CD8-positive, alpha-beta memory T cell (primary cell): Measurements from ENCODE around the gene KAT6B. TPM values are rescaled to one million over a fixed set of nuclear protein-coding genes. Genes with fewer than 3 reads are reported as not detected.

ENCODE experiments used
- CTCF ChIA-PET: fragments of 350-600 bp; sonication (Branson Sonifier 250); formaldehyde crosslinking; loops from one replicate; lab custom pipeline; 2021; ENCODE audit warnings: antibody characterized with exemption; lab: Charles Lee
- POLR2A ChIA-PET: fragments of 350-600 bp; sonication (Branson Sonifier 250); formaldehyde crosslinking; loops from one replicate; lab custom pipeline; 2021; ENCODE audit warnings: antibody characterized with exemption; lab: Charles Lee
- DNase-seq, 5 donors: peaks; one replicate each; pipeline versions ENCODE4 v3.0.0 to v3.0.0-alpha.2; 2020 to 2022; ENCODE audit warnings: mixed read lengths in 1 of 5
- H3K27ac ChIP-seq: one replicate; pipeline ENCODE4 v1.7.0; 2013; ENCODE audit warnings: low read depth, mild to moderate bottlenecking, low read length, moderate library complexity
- H3K27me3 ChIP-seq: 2 replicates; pipeline ENCODE4 v1.7.0; 2013; ENCODE audit warnings: low read length, mild to moderate bottlenecking; ENCODE audit not compliant: insufficient read depth, poor library complexity, severe bottlenecking
- H3K36me3 ChIP-seq: 2 replicates; pipeline ENCODE4 v1.7.0; 2013; ENCODE audit warnings: mild to moderate bottlenecking, low read length, moderate library complexity; ENCODE audit not compliant: insufficient read depth
- H3K4me1 ChIP-seq: 2 replicates; pipeline ENCODE4 v1.7.0; 2013; ENCODE audit warnings: mild to moderate bottlenecking, low read length, moderate library complexity; ENCODE audit not compliant: insufficient read depth
- H3K4me3 ChIP-seq: 2 replicates; pipeline ENCODE4 v1.7.0; 2013; ENCODE audit warnings: mild to moderate bottlenecking, low read length
- H3K9me3 ChIP-seq: 2 replicates; pipeline ENCODE4 v1.7.0; 2013; ENCODE audit warnings: mild to moderate bottlenecking, low read length
- H3K27ac Mint-ChIP-seq, 8 donors: one replicate each; pipeline ENCODE4 v1.8.0; 2020 to 2021; ENCODE audit warnings: mixed read lengths in 8 of 8, mild to moderate bottlenecking in 6 of 8, inconsistent platforms in 3 of 8, moderate library complexity in 3 of 8
- H3K27me3 Mint-ChIP-seq, 2 donors: one replicate each; pipeline ENCODE4 v1.8.0; 2020 to 2021; ENCODE audit warnings: mixed read lengths in 2 of 2, mild to moderate bottlenecking in 1 of 2, moderate library complexity in 1 of 2
- H3K36me3 Mint-ChIP-seq, 3 donors: one replicate each; pipeline ENCODE4 v1.8.0; 2020 to 2021; ENCODE audit warnings: mixed read lengths in 3 of 3, inconsistent platforms in 1 of 3, mild to moderate bottlenecking in 1 of 3
- H3K4me1 Mint-ChIP-seq, 3 donors: one replicate each; pipeline ENCODE4 v1.8.0; 2020 to 2021; ENCODE audit warnings: mixed read lengths in 3 of 3, inconsistent platforms in 1 of 3, mild to moderate bottlenecking in 1 of 3
- H3K4me3 Mint-ChIP-seq, 7 donors: one replicate each; pipeline ENCODE4 v1.8.0; 2020 to 2021; ENCODE audit warnings: mixed read lengths in 7 of 7, mild to moderate bottlenecking in 6 of 7, moderate library complexity in 4 of 7, inconsistent platforms in 2 of 7
- H3K9me3 Mint-ChIP-seq, 5 donors: one replicate each; pipeline ENCODE4 v1.8.0; 2020 to 2022; ENCODE audit warnings: mixed read lengths in 5 of 5, mild to moderate bottlenecking in 3 of 5, moderate library complexity in 2 of 5, inconsistent platforms in 1 of 5
- polyA plus RNA-seq: library from polyadenylated mRNA; unstranded; fragments of 300-500 nt; fragmentation: Illumina TruSeq; gene quantifications from one replicate; pipeline ENCODE4 v1.2.3, GENCODE V29; 2021
- total RNA-seq, 2 experiments: library from RNA; stranded (reverse); gene quantifications; one replicate each; pipeline ENCODE4 v1.2.3, GENCODE V29; 2021

KAT6B gene
- total and polyA plus RNA-seq, 3 experiments from 2014 or later, result 21.8 to 32.8 (median 23.6) TPM

- Histone ChIP-seq H3K4me1 (peaks cover 16% of the 10 kb centered on the region), H3K27me3 (no peaks in the 10 kb centered on the region), H3K9me3 (no peaks in the 10 kb centered on the region), H3K36me3 (peaks cover 9% of the 10 kb centered on the region), H3K4me3 (no peak overlapping the region), H3K27ac (no peak overlapping the region)
- Mint-ChIP-seq H3K4me1 (peaks cover 27 to 37% (median 29%) of the 10 kb centered on the region in 3 donors), H3K27ac (peak overlapping the region in 3 of 8 donors; percentile 8 to 38 (median 24)), H3K36me3 (peaks cover 11 to 67% (median 21%) of the 10 kb centered on the region in 3 donors), H3K27me3 (peaks cover 0 to 3% of the 10 kb centered on the region in 2 donors), H3K9me3 (no peaks in the 10 kb centered on the region), H3K4me3 (peak overlapping the region in 1 of 7 donors; percentile 35)
- no peak for DNase-seq
- CTCF ChIA-PET, result no interaction called here
- POLR2A ChIA-PET, result interaction anchor here (0.6 kb wide), 1 partner anchor 9 kb away, joined by 3 read pairs; no protein-coding TSS in a partner anchor
Observed at GRCh38 chr10:74976565-74976964, 150.2 kb downstream of the KAT6B start.

DNA sequence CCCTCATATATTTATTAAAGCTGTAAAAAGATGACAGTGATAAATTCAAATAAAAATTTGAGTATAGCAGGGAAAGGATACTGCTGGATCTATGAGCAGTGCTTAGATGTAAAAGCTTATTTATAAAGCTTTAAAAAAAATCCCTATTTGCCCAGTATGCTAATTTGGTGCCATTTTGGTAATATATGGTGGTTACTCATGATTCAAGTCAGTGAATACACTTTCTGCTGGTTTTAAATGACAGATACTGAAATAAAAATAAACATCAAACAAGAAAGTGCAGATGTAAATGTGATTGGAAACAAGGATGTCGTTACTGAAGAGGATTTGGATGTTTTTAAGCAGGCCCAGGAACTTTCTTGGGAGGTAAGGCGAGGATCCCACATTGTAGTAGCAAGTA lies 150.7 kb downstream of the KAT6B start:
- Histone ChIP-seq H3K4me3 (no peak overlapping the region), H3K4me1 (peaks cover 16% of the 10 kb centered on the region), H3K27me3 (no peaks in the 10 kb centered on the region), H3K36me3 (peaks cover 10% of the 10 kb centered on the region), H3K27ac (no peak overlapping the region), H3K9me3 (no peaks in the 10 kb centered on the region)
- CTCF ChIA-PET, result no interaction called here
- Mint-ChIP-seq H3K27ac (peak overlapping the region in 3 of 8 donors; percentile 8 to 84 (median 61)), H3K4me1 (peaks cover 27 to 38% (median 29%) of the 10 kb centered on the region in 3 donors), H3K27me3 (peaks cover 0 to 3% of the 10 kb centered on the region in 2 donors), H3K4me3 (peak overlapping the region in 2 of 7 donors; percentile 27 to 67), H3K9me3 (no peaks in the 10 kb centered on the region), H3K36me3 (peaks cover 11 to 71% (median 22%) of the 10 kb centered on the region in 3 donors)
- POLR2A ChIA-PET, result interaction anchor here (0.6 kb wide), 1 partner anchor 276 kb away, joined by 3 read pairs; no protein-coding TSS in a partner anchor
- DNase-seq, result no peak

DNA sequence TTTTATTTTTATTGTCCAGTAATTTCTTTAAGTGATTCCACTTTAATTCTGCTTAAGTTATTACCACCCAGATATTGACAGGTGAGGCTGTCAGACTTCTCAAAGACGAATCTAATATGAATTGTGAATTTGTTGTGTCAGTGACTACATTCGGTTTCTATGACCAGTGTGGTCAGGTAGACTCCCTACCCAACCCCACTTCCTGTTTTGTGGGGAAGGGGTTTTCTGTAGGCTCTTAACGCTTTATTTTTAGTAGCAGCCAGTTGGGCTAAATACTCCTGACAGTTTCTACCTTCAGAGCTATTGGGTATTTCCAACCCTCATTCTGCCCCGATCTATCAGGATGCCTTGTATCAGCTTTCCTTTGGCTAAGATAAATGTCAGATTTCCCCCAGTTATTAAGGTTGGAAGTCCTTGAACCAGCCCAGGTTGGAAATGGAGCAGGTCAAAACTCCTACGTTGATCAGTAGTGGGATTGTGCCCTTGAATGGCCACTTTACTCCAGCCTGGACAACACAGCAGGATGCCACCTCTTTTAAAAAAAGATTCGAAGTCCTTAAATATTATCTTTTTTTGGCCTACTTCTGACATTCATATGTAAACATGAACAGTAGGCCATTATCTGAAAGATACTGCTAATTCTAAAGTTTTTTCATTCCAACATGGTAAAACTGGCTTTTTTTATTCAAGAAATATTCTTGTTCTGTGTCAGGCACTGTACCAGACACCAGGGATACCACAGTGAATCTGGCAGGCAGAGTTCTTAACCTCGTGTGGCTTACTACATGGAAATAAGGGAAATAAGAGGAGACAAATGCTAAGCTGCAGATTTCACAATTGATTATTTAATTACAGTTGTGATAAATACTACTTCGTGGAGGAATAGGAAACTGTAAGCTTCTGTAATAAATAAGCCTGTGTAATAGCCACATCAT lies 151.8 kb downstream of the KAT6B start:
- no peaks in the 10 kb centered on the region for H3K9me3 ChIP-seq
- no peak overlapping the region for H3K27ac ChIP-seq
- peak overlapping the region in 6 of 7 donors; percentile 10 to 67 (median 50) for H3K4me3 Mint-ChIP-seq
- H3K4me3 ChIP-seq, result no peak overlapping the region
- CTCF ChIA-PET, result no interaction called here
- no peaks in the 10 kb centered on the region for H3K27me3 ChIP-seq
- H3K27me3 Mint-ChIP-seq, result peaks cover 0 to 3% of the 10 kb centered on the region in 2 donors
- POLR2A ChIA-PET, result interaction anchor here (1.0 kb wide), 1 partner anchor 152 kb away, joined by 4 read pairs; the partner anchor contains the start of gene KAT6B
- peaks cover 14% of the 10 kb centered on the region for H3K36me3 ChIP-seq
- H3K27ac Mint-ChIP-seq, result peak overlapping the region; percentile 39 to 86 (median 64)
- H3K9me3 Mint-ChIP-seq, result no peaks in the 10 kb centered on the region
- H3K36me3 Mint-ChIP-seq, result peaks cover 11 to 72% (median 26%) of the 10 kb centered on the region in 3 donors
- peaks cover 16% of the 10 kb centered on the region for H3K4me1 ChIP-seq
- DNase-seq, result peak in 4 of 5 donors; percentile 21 to 56 (median 49)
- H3K4me1 Mint-ChIP-seq, result peaks cover 29 to 46% (median 30%) of the 10 kb centered on the region in 3 donors

- Histone ChIP-seq H3K27ac (no peak overlapping the region), H3K9me3 (no peaks in the 10 kb centered on the region), H3K36me3 (peaks cover 13% of the 10 kb centered on the region), H3K4me1 (peaks cover 14% of the 10 kb centered on the region), H3K4me3 (no peak overlapping the region), H3K27me3 (no peaks in the 10 kb centered on the region)
- Mint-ChIP-seq H3K36me3 (peaks cover 0 to 69% (median 29%) of the 10 kb centered on the region in 3 donors), H3K4me1 (peaks cover 18 to 24% (median 19%) of the 10 kb centered on the region in 3 donors), H3K27ac (peak overlapping the region in 4 of 8 donors; percentile 49 to 93 (median 76)), H3K27me3 (no peaks in the 10 kb centered on the region), H3K9me3 (no peaks in the 10 kb centered on the region), H3K4me3 (no peak overlapping the region)
- POLR2A ChIA-PET, result no interaction called here
- DNase-seq, result no peak
- CTCF ChIA-PET, result interaction anchor here (1.5 kb wide), 1 partner anchor 10 kb away, joined by 3 read pairs; no protein-coding TSS in a partner anchor
Observed at GRCh38 chr10:74981831-74982633, 155.6 kb downstream of the KAT6B start.

DNA sequence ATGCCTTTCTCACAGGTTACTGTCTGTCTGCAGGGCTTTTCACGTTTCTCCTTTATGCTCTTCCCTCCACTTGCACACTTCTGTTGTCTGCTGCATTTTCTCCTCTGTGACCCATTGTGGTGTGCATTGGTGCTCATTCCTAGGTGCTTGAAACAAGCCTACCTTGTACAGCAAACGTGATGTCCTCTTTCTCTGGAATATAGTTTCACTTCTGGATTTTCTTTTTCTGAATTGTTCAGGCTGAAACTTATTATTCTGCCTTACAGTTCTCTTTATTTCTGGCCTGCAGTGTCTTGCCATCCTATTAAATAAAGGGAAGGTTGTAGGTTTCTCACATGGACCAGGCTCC lies 156.2 kb downstream of the KAT6B start:
- Mint-ChIP-seq H3K9me3 (no peaks in the 10 kb centered on the region), H3K27ac (peak overlapping the region in 3 of 8 donors; percentile 1 to 92 (median 61)), H3K27me3 (no peaks in the 10 kb centered on the region), H3K4me1 (peaks cover 13 to 22% (median 17%) of the 10 kb centered on the region in 3 donors), H3K36me3 (peaks cover 0 to 68% (median 29%) of the 10 kb centered on the region in 3 donors), H3K4me3 (no peak overlapping the region)
- no peak for DNase-seq
- Histone ChIP-seq H3K4me1 (peaks cover 9% of the 10 kb centered on the region), H3K27ac (no peak overlapping the region), H3K4me3 (no peak overlapping the region), H3K36me3 (peaks cover 13% of the 10 kb centered on the region), H3K9me3 (no peaks in the 10 kb centered on the region), H3K27me3 (no peaks in the 10 kb centered on the region)
- POLR2A ChIA-PET, result no interaction called here
- CTCF ChIA-PET, result interaction anchor here (1.5 kb wide), 1 partner anchor 11 kb away, joined by 3 read pairs; no protein-coding TSS in a partner anchor

DNA sequence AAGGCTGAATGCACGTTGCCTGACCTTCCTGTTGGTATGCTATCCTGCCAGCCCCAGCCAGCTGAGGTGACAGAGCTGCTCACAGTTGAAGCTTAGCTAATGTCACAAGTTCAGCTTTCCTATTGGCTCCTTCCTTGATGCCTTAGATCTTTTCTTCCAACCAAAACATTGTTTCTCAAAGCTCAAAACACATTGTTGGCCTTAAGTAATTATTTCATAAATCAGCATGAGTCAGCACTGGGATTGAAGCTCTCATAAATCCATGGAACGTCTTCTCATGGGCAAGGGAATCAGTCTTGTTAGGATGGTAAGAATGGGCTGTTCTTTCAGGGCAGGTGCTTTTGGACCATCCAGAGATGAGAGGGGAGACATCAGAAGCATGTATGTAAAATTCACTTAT lies 157.0 kb downstream of the KAT6B start:
- Mint-ChIP-seq H3K36me3 (peaks cover 0 to 74% (median 29%) of the 10 kb centered on the region in 3 donors), H3K4me1 (peaks cover 12 to 22% (median 17%) of the 10 kb centered on the region in 3 donors), H3K27ac (peak overlapping the region in 4 of 8 donors; percentile 2 to 42 (median 21)), H3K27me3 (no peaks in the 10 kb centered on the region), H3K9me3 (no peaks in the 10 kb centered on the region), H3K4me3 (no peak overlapping the region)
- H3K36me3 ChIP-seq, result peaks cover 13% of the 10 kb centered on the region
- peaks cover under 1% of the 10 kb centered on the region for H3K4me1 ChIP-seq
- no peak overlapping the region for H3K4me3 ChIP-seq
- POLR2A ChIA-PET, result no interaction called here
- no peaks in the 10 kb centered on the region for H3K27me3 ChIP-seq
- no peak for DNase-seq
- CTCF ChIA-PET, result interaction anchor here (1.1 kb wide), 1 partner anchor 9 kb away, joined by 3 read pairs; no protein-coding TSS in a partner anchor
- no peaks in the 10 kb centered on the region for H3K9me3 ChIP-seq
- H3K27ac ChIP-seq, result no peak overlapping the region

DNA sequence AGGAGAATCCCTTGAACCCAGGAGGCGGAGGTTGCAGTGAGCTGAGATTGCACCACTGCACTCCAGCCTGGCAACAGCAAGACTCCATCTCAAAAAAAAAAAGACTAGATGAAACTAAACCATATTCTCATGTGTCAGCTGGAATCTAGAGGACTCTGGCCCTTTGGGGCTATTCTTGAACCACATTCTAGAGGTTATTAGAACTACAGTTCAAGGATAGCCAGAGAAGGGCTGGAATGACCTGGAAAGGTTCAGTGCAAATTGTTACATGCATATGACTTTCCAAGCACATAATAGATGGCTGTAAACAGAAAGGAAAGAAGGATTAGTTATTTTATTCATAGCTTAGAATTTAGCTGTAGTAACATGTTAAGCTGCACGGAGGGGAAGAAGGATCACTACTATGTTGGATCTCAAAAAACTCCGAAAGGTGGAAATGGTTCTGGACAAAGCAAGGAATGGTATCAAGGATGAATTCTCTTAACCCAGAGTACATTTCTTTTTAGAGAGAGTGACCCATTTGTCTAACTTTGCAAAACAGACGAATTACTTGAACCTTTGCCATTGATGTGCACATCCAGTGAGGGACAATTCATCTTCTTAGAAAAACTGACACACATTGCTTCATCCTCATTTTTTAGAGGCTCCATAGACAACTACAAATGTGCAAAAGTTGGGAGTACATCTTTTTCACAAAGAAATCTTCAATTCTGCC lies 161.1 kb downstream of the KAT6B start:
- Mint-ChIP-seq H3K9me3 (no peaks in the 10 kb centered on the region), H3K4me1 (peaks cover 14 to 25% (median 24%) of the 10 kb centered on the region in 3 donors), H3K4me3 (no peak overlapping the region), H3K27ac (peak overlapping the region in 6 of 8 donors; percentile 40 to 91 (median 54)), H3K27me3 (no peaks in the 10 kb centered on the region), H3K36me3 (peaks cover 3 to 76% (median 29%) of the 10 kb centered on the region in 3 donors)
- Histone ChIP-seq H3K4me1 (no peaks in the 10 kb centered on the region), H3K27me3 (no peaks in the 10 kb centered on the region), H3K36me3 (peaks cover 8% of the 10 kb centered on the region), H3K4me3 (no peak overlapping the region), H3K9me3 (no peaks in the 10 kb centered on the region), H3K27ac (no peak overlapping the region)
- ChIA-PET CTCF (no interaction called here), POLR2A (no interaction called here)
- DNase-seq, result no peak
